ENCODE data around the gene CDK2AP2. TPM values are rescaled to one million over a fixed set of nuclear protein-coding genes. Genes with fewer than 3 reads are reported as not detected.

The CDK2AP2 gene
- total and polyA plus RNA-seq, 2 donors (not counting 1 experiment from before 2014, with no cell fraction given), result 62.7 to 112 TPM

DNA sequence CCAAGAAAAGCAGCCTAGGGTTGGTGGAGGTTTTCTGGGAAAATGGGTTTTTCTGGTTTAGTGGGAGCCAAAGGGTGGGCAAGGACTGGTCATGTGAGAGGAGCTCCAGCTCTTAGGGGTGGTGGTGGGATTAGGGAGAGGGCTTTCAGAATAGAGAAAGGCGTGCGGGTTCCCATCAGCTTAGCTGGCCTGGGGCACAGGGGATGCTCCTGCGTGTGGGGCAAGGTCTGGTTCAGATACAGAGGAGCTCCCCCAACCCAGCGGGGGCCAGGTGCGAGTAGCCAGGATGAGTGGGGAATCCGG lies 39.6 kb downstream of the CDK2AP2 start:
- Histone ChIP-seq H3K9me3 (ENCODE audit: control extremely low read depth in 1 of 3, control insufficient read depth in 2 of 3, insufficient read depth in 1 of 3, low read length in 2 of 3) (peaks cover 0 to 9% (median 0%) of the 10 kb centered on the region in 3 donors), H3K4me3 (ENCODE audit: control extremely low read depth in 1 of 5, extremely low read depth in 1 of 5, insufficient read depth in 1 of 5, low read depth in 2 of 5, low read length in 4 of 5) (peak overlapping the region; percentile 44 to 96 (median 91)), H3K27ac (ENCODE audit: low read length in 2 of 2) (peak overlapping the region; percentile 50 to 87), H3K4me1 (ENCODE audit: control insufficient read depth in 2 of 2, insufficient read depth in 2 of 2, low read length in 2 of 2) (peaks cover 37 to 62% of the 10 kb centered on the region in 2 donors), H3K4me2 (replicated peaks; ENCODE audit: low read depth, low read length, poor library complexity, severe bottlenecking) (peak overlapping the region; percentile 98), H3K36me3 (replicated peaks in 1 of 2; ENCODE audit: control extremely low read depth in 1 of 2, control insufficient read depth in 1 of 2, extremely low read depth in 1 of 2, insufficient read depth in 2 of 2, low read length in 1 of 2) (peaks cover 2 to 9% of the 10 kb centered on the region in 2 experiments), H3K9ac (ENCODE audit: low read length) (peak overlapping the region; percentile 91), H2AFZ (ENCODE audit: insufficient read depth, low read depth, low read length, poor library complexity, severe bottlenecking) (peak overlapping the region; percentile 78), H4K20me1 (ENCODE audit: control insufficient read depth, insufficient read depth, low read length, poor library complexity, severe bottlenecking) (peaks cover 10% of the 10 kb centered on the region), H3K79me2 (ENCODE audit: control insufficient read depth, insufficient read depth, low read length) (peaks cover 49% of the 10 kb centered on the region), H3K27me3 (replicated peaks in 1 of 4; ENCODE audit: control extremely low read depth in 1 of 4, control insufficient read depth in 3 of 4, insufficient read depth in 4 of 4, low read length in 3 of 4) (no peaks in the 10 kb centered on the region)
- ChIA-PET POLR2A (interaction anchor here (0.8 to 10.4 kb wide), 19 partner anchors 9 to 116 kb away, joined by 3 to 215 read pairs (median 12); partner anchors contain the start of genes AIP, CABP4, CDK2AP2 and CORO1B), CTCF (interaction anchor here (0.6 to 6.7 kb wide), 18 partner anchors 9 to 126 kb away, joined by 3 to 64 read pairs (median 5); partner anchors contain the start of genes AIP, CABP4, PITPNM1 and PPP1CA)
- WGBS (ENCODE audit: insufficient coverage), result 9% methylated on average over 6 of the region's 6 CpGs
- H3K27me3 Mint-ChIP-seq, result no peaks in the 10 kb centered on the region
- DNase-seq (no peak), ATAC-seq (ENCODE audit: low read depth) (no peak)
- peak overlapping the region; percentile 95 for H3K27ac Mint-ChIP-seq
- TF ChIP-seq EZH2 (IDR thresholded peaks at IDR 0.05; ENCODE audit: borderline replicate concordance, insufficient read depth, low read depth, low read length, poor library complexity, severe bottlenecking), result no peak
- TF ChIP-seq, protein P1, sequence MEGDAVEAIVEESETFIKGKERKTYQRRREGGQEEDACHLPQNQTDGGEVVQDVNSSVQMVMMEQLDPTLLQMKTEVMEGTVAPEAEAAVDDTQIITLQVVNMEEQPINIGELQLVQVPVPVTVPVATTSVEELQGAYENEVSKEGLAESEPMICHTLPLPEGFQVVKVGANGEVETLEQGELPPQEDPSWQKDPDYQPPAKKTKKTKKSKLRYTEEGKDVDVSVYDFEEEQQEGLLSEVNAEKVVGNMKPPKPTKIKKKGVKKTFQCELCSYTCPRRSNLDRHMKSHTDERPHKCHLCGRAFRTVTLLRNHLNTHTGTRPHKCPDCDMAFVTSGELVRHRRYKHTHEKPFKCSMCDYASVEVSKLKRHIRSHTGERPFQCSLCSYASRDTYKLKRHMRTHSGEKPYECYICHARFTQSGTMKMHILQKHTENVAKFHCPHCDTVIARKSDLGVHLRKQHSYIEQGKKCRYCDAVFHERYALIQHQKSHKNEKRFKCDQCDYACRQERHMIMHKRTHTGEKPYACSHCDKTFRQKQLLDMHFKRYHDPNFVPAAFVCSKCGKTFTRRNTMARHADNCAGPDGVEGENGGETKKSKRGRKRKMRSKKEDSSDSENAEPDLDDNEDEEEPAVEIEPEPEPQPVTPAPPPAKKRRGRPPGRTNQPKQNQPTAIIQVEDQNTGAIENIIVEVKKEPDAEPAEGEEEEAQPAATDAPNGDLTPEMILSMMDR (IDR thresholded peaks at IDR 0.05), result no peak
- peak overlapping the region; percentile 95 for H3K4me3 Mint-ChIP-seq
- H3K9me3 Mint-ChIP-seq (ENCODE audit: insufficient read depth), result no peaks in the 10 kb centered on the region
- H3K4me1 Mint-ChIP-seq, result peaks cover 54% of the 10 kb centered on the region
- intact Hi-C loops (cut with micrococcal nuclease), result no loop called here

DNA sequence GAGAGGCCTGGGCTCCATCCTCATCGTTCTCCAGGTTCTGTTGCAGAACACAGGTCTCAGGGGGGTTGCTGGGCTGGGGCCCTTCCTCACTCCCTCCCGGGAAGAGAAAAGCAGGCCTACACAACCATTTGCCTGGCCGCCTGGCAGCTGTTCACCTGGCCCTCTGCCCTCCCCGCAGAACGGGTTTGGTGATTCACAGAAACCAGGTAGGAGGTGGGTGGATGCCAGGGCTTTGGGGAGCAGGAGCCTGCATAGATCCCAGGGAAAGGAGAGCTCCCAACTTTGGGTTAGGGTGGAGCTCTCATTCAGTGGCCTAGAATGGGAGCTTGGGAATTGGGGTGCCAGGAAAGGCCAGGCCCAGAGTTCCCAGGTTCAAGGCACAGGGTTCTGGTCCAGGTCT lies 39.9 kb downstream of the CDK2AP2 start:
- no peak for DNase-seq
- H3K4me1 ChIP-seq (ENCODE audit: control insufficient read depth in 2 of 2, insufficient read depth in 2 of 2, low read length in 2 of 2), result peaks cover 37 to 66% of the 10 kb centered on the region in 2 donors
- peak overlapping the region; percentile 91 for H3K9ac ChIP-seq (ENCODE audit: low read length)
- ChIA-PET POLR2A (interaction anchor here (0.8 to 10.4 kb wide), 19 partner anchors 9 to 116 kb away, joined by 3 to 215 read pairs (median 12); partner anchors contain the start of genes AIP, CABP4, CDK2AP2 and CORO1B), CTCF (interaction anchor here (0.9 to 6.7 kb wide), 17 partner anchors 9 to 85 kb away, joined by 3 to 64 read pairs (median 5); partner anchors contain the start of genes AIP, PITPNM1, PPP1CA and PTPRCAP)
- H3K4me2 ChIP-seq (replicated peaks; ENCODE audit: low read depth, low read length, poor library complexity, severe bottlenecking), result peak overlapping the region; percentile 98
- intact Hi-C loops (cut with micrococcal nuclease), result no loop called here
- peaks cover 0 to 9% (median 0%) of the 10 kb centered on the region in 3 donors for H3K9me3 ChIP-seq (ENCODE audit: control extremely low read depth in 1 of 3, control insufficient read depth in 2 of 3, insufficient read depth in 1 of 3, low read length in 2 of 3)
- 48% methylated on average over 2 of the region's 5 CpGs for WGBS (ENCODE audit: insufficient coverage)
- H3K79me2 ChIP-seq (ENCODE audit: control insufficient read depth, insufficient read depth, low read length), result peaks cover 51% of the 10 kb centered on the region
- Mint-ChIP-seq H3K4me3 (peak overlapping the region; percentile 95), H3K27me3 (no peaks in the 10 kb centered on the region), H3K9me3 (ENCODE audit: insufficient read depth) (no peaks in the 10 kb centered on the region), H3K27ac (peak overlapping the region; percentile 95), H3K4me1 (peaks cover 58% of the 10 kb centered on the region)
- H3K27me3 ChIP-seq (replicated peaks in 1 of 4; ENCODE audit: control extremely low read depth in 1 of 4, control insufficient read depth in 3 of 4, insufficient read depth in 4 of 4, low read length in 3 of 4), result no peaks in the 10 kb centered on the region
- H4K20me1 ChIP-seq (ENCODE audit: control insufficient read depth, insufficient read depth, low read length, poor library complexity, severe bottlenecking), result peaks cover 10% of the 10 kb centered on the region
- H2AFZ ChIP-seq (ENCODE audit: insufficient read depth, low read depth, low read length, poor library complexity, severe bottlenecking), result no peak overlapping the region
- peak overlapping the region in 1 of 2 donors; percentile 87 for H3K27ac ChIP-seq (ENCODE audit: low read length in 2 of 2)
- peaks cover 2 to 9% of the 10 kb centered on the region in 2 experiments for H3K36me3 ChIP-seq (replicated peaks in 1 of 2; ENCODE audit: control extremely low read depth in 1 of 2, control insufficient read depth in 1 of 2, extremely low read depth in 1 of 2, insufficient read depth in 2 of 2, low read length in 1 of 2)
- peak overlapping the region; percentile 44 to 96 (median 91) for H3K4me3 ChIP-seq (ENCODE audit: control extremely low read depth in 1 of 5, extremely low read depth in 1 of 5, insufficient read depth in 1 of 5, low read depth in 2 of 5, low read length in 4 of 5)
- TF ChIP-seq, protein P1 (IDR thresholded peaks at IDR 0.05), result no peak
- TF ChIP-seq EZH2 (IDR thresholded peaks at IDR 0.05; ENCODE audit: borderline replicate concordance, insufficient read depth, low read depth, low read length, poor library complexity, severe bottlenecking), result no peak
- ATAC-seq (ENCODE audit: low read depth), result no peak
